Gastroesophageal sphincter (tissue), 2 donors: ENCODE results near the gene RASD1.

ENCODE experiments used
- POLR2A ChIP-seq, 2 donors: fragments of 450-650 bp; IDR thresholded peaks; one replicate each; pipeline ENCODE4 v1.6.1; 2017; ENCODE audit warnings: antibody characterized with exemption in 2 of 2, mild to moderate bottlenecking in 2 of 2, moderate library complexity in 1 of 2
- POLR2AphosphoS5 ChIP-seq: sonication (generic); formaldehyde crosslinking; IDR thresholded peaks from one replicate; pipeline ENCODE4 v1.6.1; 2017; ENCODE audit warnings: antibody characterized with exemption

- TF ChIP-seq POLR2A (IDR thresholded peaks at IDR 0.05): no peak
- no peak for TF ChIP-seq POLR2AphosphoS5
Observed at GRCh38 chr17:17508019-17508535, 11.9 kb upstream of the RASD1 start.
